ENCODE results near the gene SEMA5A.
"Not testable (repeated sequence)": the region's sequence is repeated elsewhere in the genome, so short reads cannot be mapped to it uniquely, and the experiment has no call there.

Gene SEMA5A

GRCh38 chr5:9353048-9353447 is 192.8 kb downstream of the SEMA5A start:
- DNase-seq = not testable (repeated sequence)

GRCh38 chr5:9351546-9351945 is 194.3 kb downstream of the SEMA5A start:
- no peak for DNase-seq

GRCh38 chr5:9350301-9350797 is 195.5 kb downstream of the SEMA5A start:
- no peak for DNase-seq

- DNase-seq = no peak
Measured at GRCh38 chr5:9348401-9348996, 197.4 kb downstream of the SEMA5A start.

GRCh38 chr5:9347541-9348295 is 198.2 kb downstream of the SEMA5A start:
- no peak for DNase-seq

GRCh38 chr5:9347032-9347431 is 198.8 kb downstream of the SEMA5A start:
- DNase-seq = no peak

- DNase-seq = no peak
Measured at GRCh38 chr5:9344751-9345240, 201.1 kb downstream of the SEMA5A start.

- DNase-seq = no peak
Measured at GRCh38 chr5:9343146-9343850, 202.6 kb downstream of the SEMA5A start.

GRCh38 chr5:9342161-9342787 is 203.6 kb downstream of the SEMA5A start:
- DNase-seq = no peak

- no peak for DNase-seq
Measured at GRCh38 chr5:9340085-9340484, 205.8 kb downstream of the SEMA5A start.

- DNase-seq = no peak
Measured at GRCh38 chr5:9339206-9339818, 206.6 kb downstream of the SEMA5A start.

GRCh38 chr5:9338796-9339195 is 207.1 kb downstream of the SEMA5A start:
- DNase-seq = no peak

- no peak for DNase-seq
Measured at GRCh38 chr5:9337928-9338595, 207.8 kb downstream of the SEMA5A start.

- DNase-seq = no peak
Measured at GRCh38 chr5:9335754-9336495, 209.9 kb downstream of the SEMA5A start.

GRCh38 chr5:9335269-9335668 is 210.6 kb downstream of the SEMA5A start:
- no peak for DNase-seq

GRCh38 chr5:9332026-9332425 is 213.8 kb downstream of the SEMA5A start:
- no peak for DNase-seq

GRCh38 chr5:9331372-9331771 is 214.5 kb downstream of the SEMA5A start:
- DNase-seq = no peak

- DNase-seq = no peak
Measured at GRCh38 chr5:9329125-9329524, 216.8 kb downstream of the SEMA5A start.

GRCh38 chr5:9325549-9325948 is 220.3 kb downstream of the SEMA5A start:
- no peak for DNase-seq

- DNase-seq = no peak
Measured at GRCh38 chr5:9324348-9325077, 221.4 kb downstream of the SEMA5A start.

GRCh38 chr5:9320652-9321051 is 225.2 kb downstream of the SEMA5A start:
- DNase-seq = no peak

Data from CD4-positive, alpha-beta T cell treated with Interleukin-4 for 4 hours (primary cell).